Liver (tissue), 3 donors: Measurements from ENCODE around the gene ROPN1L.

ENCODE experiments used
- EGR1 ChIP-seq, 2 donors: IDR thresholded peaks; 2 replicates each; pipeline ENCODE4 v1.6.1; 2016 to 2018; ENCODE audit warnings: antibody characterized with exemption in 2 of 2, low read depth in 2 of 2
- FOXA1 ChIP-seq: IDR thresholded peaks from 2 replicates; pipeline ENCODE4 v1.6.1; 2016; ENCODE audit warnings: antibody characterized with exemption
- HNF4A ChIP-seq, 2 donors: conservative IDR thresholded peaks; 2 replicates each; pipeline ENCODE4 v1.6.1; 2016; ENCODE audit warnings: antibody characterized with exemption in 2 of 2, mild to moderate bottlenecking in 2 of 2
- JUND ChIP-seq, 2 donors: IDR thresholded peaks; 2 replicates each; pipeline ENCODE4 v1.6.1; 2016; ENCODE audit warnings: antibody characterized with exemption in 2 of 2
- RAD21 ChIP-seq, 2 donors: IDR thresholded peaks; 2 replicates each; pipeline ENCODE4 v1.6.1; 2016; ENCODE audit warnings: antibody characterized with exemption in 2 of 2, mild to moderate bottlenecking in 2 of 2
- RXRA ChIP-seq, 2 donors: IDR thresholded peaks; 2 replicates each; pipeline ENCODE4 v1.6.1; 2017 to 2018; ENCODE audit warnings: antibody characterized with exemption in 2 of 2, mild to moderate bottlenecking in 1 of 2
- SP1 ChIP-seq: IDR thresholded peaks from 2 replicates; pipeline ENCODE4 v1.6.1; 2018; ENCODE audit warnings: antibody characterized with exemption, mild to moderate bottlenecking
- TAF1 ChIP-seq: conservative IDR thresholded peaks from 2 replicates; pipeline ENCODE4 v1.6.1; 2016; ENCODE audit warnings: antibody characterized with exemption, mild to moderate bottlenecking
- YY1 ChIP-seq: IDR thresholded peaks from 2 replicates; pipeline ENCODE4 v1.6.1; 2016; ENCODE audit warnings: antibody characterized with exemption, mild to moderate bottlenecking
- TF ChIP-seq, protein P1 (sequence below): fragments of 150-350 bp; IDR thresholded peaks from 2 replicates; pipeline ENCODE4 v1.5.1; 2017; ENCODE audit warnings: improper control_type of control experiment, low read depth, low read length; ENCODE audit not compliant: missing input control
- TF ChIP-seq, protein P2 (sequence below): IDR thresholded peaks from 2 replicates; pipeline ENCODE4 v1.6.1; 2016; ENCODE audit warnings: antibody characterized with exemption, mild to moderate bottlenecking
- TF ChIP-seq, protein P3 (sequence below): IDR thresholded peaks from 2 replicates; pipeline ENCODE4 v1.6.1; 2016; ENCODE audit warnings: antibody characterized with exemption
- TF ChIP-seq, protein P4 (sequence below): IDR thresholded peaks from 2 replicates; pipeline ENCODE4 v1.6.1; 2016; ENCODE audit warnings: antibody characterized with exemption
- donor health status: healthy.
- donor health status: healthy.

DNA sequence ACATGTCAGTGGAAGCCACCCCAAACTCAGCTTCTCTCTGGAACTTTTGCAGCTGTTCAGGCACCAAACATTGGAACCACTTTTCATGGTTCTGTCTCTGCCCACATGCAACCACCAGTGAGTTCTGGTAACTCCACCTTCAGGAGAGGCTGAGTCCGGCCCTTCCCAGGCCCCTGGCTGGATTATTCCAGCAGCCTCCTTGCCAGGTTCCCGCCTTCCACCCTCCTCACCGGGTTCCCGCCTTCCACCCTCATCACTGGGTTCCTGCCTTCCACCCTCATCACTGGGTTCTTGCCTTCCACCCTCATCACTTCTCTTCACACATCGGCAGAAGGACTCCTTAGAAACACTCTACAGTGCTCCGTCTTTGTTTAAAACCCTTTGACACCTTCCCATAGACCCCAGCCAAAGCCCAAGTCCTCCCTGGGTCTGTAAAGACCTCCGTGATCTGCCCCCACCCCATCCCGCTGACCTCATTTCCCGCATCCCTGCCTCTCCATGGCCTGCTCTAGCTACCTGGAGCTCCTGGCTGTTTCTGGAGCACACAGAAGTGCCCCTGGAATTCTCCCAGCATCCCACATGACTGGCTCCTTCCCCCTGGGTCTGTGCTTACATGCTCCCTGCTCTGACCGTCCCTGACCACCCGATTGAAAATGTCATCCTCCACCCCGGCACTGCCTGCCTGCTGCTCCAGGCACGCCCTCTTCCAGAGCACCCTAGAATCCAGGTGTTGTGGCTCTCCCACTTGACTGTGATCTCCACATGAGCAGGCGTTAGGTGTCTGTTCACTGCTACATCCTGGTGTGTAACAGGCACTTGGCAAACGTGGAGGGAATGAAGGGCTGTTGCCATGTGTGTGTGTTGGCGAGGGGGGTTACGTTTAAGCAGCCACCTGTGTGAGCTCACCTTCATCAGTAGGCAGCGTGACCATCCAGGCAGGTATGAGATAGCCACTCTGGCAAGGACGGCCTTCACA lies 17.7 kb downstream of the ROPN1L start:
- TF ChIP-seq, protein P1, sequence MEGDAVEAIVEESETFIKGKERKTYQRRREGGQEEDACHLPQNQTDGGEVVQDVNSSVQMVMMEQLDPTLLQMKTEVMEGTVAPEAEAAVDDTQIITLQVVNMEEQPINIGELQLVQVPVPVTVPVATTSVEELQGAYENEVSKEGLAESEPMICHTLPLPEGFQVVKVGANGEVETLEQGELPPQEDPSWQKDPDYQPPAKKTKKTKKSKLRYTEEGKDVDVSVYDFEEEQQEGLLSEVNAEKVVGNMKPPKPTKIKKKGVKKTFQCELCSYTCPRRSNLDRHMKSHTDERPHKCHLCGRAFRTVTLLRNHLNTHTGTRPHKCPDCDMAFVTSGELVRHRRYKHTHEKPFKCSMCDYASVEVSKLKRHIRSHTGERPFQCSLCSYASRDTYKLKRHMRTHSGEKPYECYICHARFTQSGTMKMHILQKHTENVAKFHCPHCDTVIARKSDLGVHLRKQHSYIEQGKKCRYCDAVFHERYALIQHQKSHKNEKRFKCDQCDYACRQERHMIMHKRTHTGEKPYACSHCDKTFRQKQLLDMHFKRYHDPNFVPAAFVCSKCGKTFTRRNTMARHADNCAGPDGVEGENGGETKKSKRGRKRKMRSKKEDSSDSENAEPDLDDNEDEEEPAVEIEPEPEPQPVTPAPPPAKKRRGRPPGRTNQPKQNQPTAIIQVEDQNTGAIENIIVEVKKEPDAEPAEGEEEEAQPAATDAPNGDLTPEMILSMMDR = no peak
- TF ChIP-seq, protein P2, sequence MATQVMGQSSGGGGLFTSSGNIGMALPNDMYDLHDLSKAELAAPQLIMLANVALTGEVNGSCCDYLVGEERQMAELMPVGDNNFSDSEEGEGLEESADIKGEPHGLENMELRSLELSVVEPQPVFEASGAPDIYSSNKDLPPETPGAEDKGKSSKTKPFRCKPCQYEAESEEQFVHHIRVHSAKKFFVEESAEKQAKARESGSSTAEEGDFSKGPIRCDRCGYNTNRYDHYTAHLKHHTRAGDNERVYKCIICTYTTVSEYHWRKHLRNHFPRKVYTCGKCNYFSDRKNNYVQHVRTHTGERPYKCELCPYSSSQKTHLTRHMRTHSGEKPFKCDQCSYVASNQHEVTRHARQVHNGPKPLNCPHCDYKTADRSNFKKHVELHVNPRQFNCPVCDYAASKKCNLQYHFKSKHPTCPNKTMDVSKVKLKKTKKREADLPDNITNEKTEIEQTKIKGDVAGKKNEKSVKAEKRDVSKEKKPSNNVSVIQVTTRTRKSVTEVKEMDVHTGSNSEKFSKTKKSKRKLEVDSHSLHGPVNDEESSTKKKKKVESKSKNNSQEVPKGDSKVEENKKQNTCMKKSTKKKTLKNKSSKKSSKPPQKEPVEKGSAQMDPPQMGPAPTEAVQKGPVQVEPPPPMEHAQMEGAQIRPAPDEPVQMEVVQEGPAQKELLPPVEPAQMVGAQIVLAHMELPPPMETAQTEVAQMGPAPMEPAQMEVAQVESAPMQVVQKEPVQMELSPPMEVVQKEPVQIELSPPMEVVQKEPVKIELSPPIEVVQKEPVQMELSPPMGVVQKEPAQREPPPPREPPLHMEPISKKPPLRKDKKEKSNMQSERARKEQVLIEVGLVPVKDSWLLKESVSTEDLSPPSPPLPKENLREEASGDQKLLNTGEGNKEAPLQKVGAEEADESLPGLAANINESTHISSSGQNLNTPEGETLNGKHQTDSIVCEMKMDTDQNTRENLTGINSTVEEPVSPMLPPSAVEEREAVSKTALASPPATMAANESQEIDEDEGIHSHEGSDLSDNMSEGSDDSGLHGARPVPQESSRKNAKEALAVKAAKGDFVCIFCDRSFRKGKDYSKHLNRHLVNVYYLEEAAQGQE = no peak
- no peak for TF ChIP-seq EGR1 (IDR thresholded peaks at IDR 0.05; ENCODE audit: low read depth in 2 of 2)
- no peak for TF ChIP-seq SP1
- TF ChIP-seq JUND (IDR thresholded peaks at IDR 0.05) = no peak
- no peak for TF ChIP-seq YY1
- TF ChIP-seq, protein P3, sequence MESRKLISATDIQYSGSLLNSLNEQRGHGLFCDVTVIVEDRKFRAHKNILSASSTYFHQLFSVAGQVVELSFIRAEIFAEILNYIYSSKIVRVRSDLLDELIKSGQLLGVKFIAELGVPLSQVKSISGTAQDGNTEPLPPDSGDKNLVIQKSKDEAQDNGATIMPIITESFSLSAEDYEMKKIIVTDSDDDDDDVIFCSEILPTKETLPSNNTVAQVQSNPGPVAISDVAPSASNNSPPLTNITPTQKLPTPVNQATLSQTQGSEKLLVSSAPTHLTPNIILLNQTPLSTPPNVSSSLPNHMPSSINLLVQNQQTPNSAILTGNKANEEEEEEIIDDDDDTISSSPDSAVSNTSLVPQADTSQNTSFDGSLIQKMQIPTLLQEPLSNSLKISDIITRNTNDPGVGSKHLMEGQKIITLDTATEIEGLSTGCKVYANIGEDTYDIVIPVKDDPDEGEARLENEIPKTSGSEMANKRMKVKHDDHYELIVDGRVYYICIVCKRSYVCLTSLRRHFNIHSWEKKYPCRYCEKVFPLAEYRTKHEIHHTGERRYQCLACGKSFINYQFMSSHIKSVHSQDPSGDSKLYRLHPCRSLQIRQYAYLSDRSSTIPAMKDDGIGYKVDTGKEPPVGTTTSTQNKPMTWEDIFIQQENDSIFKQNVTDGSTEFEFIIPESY = no peak
- no peak for TF ChIP-seq FOXA1
- no peak for TF ChIP-seq RAD21 (IDR thresholded peaks at IDR 0.05)
- no peak for TF ChIP-seq TAF1
- TF ChIP-seq, protein P4, sequence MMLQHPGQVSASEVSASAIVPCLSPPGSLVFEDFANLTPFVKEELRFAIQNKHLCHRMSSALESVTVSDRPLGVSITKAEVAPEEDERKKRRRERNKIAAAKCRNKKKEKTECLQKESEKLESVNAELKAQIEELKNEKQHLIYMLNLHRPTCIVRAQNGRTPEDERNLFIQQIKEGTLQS = no peak
- TF ChIP-seq HNF4A (conservative IDR thresholded peaks at IDR 0.05) = no peak
- TF ChIP-seq RXRA (IDR thresholded peaks at IDR 0.05) = no peak
